Measurements from ENCODE around the gene NR4A3. TPM values are rescaled to one million over a fixed set of nuclear protein-coding genes. Genes with fewer than 3 reads are reported as not detected.

Gene NR4A3
- total and polyA plus RNA-seq, 2 of the 13 experiments (the other 11 are each of a cell fraction or from before 2014, with no cell fraction given), result 0.02 to 0.09 TPM

DNA sequence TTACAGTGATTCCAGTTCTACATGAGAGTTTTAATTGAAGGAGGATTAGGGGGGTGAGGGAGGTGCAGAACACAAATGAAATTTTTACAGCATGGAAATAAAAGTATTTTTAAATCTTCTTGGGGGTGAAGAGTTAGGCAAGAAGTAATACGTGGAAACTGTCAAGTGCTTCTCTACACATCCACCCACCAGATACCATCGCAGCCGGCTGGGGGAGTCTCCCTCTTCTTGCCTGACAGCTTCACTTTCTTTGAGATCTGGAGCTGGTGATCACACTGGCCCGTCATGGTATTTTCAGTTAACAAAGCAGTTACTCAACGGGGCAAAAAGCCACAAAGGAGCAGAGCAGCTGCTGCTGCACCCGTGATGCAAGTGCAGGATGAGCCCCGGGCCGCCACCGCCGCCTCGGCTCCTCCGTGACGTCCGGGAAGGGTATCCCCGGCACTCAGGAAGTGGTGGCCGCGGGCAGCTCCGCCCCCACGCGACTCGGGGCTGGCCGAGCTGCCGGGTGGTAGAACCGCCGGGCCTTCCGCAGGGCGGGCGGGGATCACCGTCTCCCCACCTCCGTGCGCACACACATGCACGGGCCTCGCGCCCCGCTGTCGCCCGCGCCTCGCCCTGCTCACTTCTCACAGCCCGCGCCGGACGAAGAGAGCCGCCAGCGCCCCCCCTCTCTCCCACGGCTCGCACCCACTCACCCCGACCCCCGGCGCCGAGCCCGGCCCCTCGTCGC, 2.4 kb upstream of the NR4A3 start (continued):
- TF ChIP-seq ZNF781 (CRISPR knock-in tag; IDR thresholded peaks at IDR 0.05; ENCODE audit: borderline replicate concordance, not compliant biosample characterization) (no peak), SMYD3 (CRISPR knock-in tag; IDR thresholded peaks at IDR 0.05) (0 out of 2 replicates have a peak, but pooled peaks have one; percentile 18), ZNF761 (CRISPR knock-in tag; conservative IDR thresholded peaks at IDR 0.05) (no peak), ZNF562 (CRISPR knock-in tag; IDR thresholded peaks at IDR 0.05; ENCODE audit: borderline replicate concordance) (no peak), HNRNPH1 (optimal IDR thresholded peaks at IDR 0.05; ENCODE audit: low read depth, low read length) (no peak), ZC3H13 (CRISPR knock-in tag; IDR thresholded peaks at IDR 0.05) (no peak; the same call in 1 of the 2 replicates), ZBTB40 (IDR thresholded peaks at IDR 0.05) (no peak), ZBTB40 (CRISPR knock-in tag; IDR thresholded peaks at IDR 0.05) (peak; percentile 69; the same call in 1 of the 2 replicates), ISL2 (CRISPR knock-in tag; IDR thresholded peaks at IDR 0.05) (no peak; the same call in 1 of the 2 replicates), ZNF572 (CRISPR knock-in tag; IDR thresholded peaks at IDR 0.05) (no peak), TEF (CRISPR knock-in tag; IDR thresholded peaks at IDR 0.05) (no peak), PAF1 (CRISPR knock-in tag; IDR thresholded peaks at IDR 0.05) (no peak), ZFP37 (CRISPR knock-in tag; IDR thresholded peaks at IDR 0.05; ENCODE audit: borderline replicate concordance) (peak; percentile 21; the same call in 1 of the 2 replicates), ZNF790 (CRISPR knock-in tag; IDR thresholded peaks at IDR 0.05; ENCODE audit: borderline replicate concordance) (0 out of 2 replicates have a peak, but pooled peaks have one; percentile 28), SMARCE1 (IDR thresholded peaks at IDR 0.05; ENCODE audit: borderline replicate concordance) (no peak)
- TF ChIP-seq, protein P1, sequence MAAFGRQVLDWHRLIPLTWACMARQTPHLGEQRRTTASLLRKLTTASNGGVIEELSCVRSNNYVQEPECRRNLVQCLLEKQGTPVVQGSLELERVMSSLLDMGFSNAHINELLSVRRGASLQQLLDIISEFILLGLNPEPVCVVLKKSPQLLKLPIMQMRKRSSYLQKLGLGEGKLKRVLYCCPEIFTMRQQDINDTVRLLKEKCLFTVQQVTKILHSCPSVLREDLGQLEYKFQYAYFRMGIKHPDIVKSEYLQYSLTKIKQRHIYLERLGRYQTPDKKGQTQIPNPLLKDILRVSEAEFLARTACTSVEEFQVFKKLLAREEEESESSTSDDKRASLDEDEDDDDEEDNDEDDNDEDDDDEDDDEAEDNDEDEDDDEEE (CRISPR knock-in tag; IDR thresholded peaks at IDR 0.05), result 0 out of 2 replicates have a peak, but pooled peaks have one; percentile 22

Measured in HepG2 (cell line).